KBM-7 (cell line): Measurements from ENCODE around the gene SLC17A8.
A peak's percentile ranks its signal among the peaks of the same experiment; 100 is the strongest.
"Not testable (repeated sequence)": the region's sequence is repeated elsewhere in the genome, so short reads cannot be mapped to it uniquely, and the experiment has no call there.

Source experiments
- DNase-seq: peaks from one replicate; pipeline ENCODE4 v3.0.0-alpha.2; 2015
- in situ Hi-C: fragments of 300-500 bp; cut with MboI; formaldehyde crosslinking; loops from 2 replicates; pipeline ENCODE4 v1.14.3; 2020; ENCODE audit warnings: low sequenced_read_pairs, low pct_unique_long_range_greater_than_20kb, mixed read lengths

The SLC17A8 gene

DNA sequence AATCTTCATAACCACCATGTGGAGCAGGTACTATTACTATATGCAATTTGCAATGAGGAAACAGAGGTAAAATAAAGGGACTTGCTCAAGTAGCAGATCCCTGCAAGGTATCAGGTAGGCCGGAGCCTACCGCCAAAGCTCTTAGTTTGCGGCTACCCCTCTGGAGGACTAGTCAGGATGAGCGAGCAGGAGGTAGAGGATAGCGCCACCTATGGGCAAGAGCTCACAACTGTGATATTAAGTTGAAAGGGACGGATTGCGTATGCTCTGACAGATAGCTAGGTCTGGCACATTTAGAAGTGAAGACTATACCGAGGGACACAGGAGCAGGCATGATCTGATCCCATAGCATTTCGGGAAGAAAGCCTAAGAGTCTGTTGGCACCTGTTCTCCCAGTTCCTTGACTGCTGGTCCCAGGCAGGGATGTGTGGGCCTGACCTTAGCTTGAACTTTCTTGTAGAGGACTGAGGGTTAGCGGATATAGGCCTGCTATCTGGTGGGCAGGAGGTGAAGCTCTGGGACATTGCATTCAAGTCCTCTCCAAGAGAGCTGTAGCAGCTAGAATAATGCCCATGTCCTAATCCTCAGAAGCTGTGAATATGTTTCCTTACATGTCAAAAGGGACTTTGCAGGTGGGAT is 48.0 kb downstream of the SLC17A8 start:
- in situ Hi-C loops = no loop called here
- DNase-seq = peak; percentile 59

GRCh38 chr12:100413001-100413400 is 56.1 kb downstream of the SLC17A8 start:
- in situ Hi-C loops = no loop called here
- DNase-seq = no peak

DNA sequence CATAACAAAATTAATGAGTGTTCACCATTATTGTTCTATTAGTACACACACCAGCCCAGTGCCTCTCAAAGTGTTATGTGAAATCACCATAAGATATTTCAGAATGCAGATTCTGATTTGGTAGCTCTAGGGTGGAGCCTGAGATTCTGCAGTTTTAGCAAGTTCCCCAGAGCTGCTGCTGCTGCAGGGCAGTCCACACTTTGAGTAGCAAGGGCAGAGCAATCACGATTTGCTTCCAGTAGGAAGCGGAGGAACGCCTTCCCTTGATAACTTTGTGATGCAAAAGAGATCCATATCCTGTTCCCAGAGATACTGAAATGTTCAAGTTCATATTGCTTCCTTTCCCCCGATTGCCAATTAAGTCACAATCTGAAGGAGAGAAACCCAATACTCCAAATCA is 57.9 kb downstream of the SLC17A8 start:
- DNase-seq = no peak
- in situ Hi-C loops = no loop called here

DNA sequence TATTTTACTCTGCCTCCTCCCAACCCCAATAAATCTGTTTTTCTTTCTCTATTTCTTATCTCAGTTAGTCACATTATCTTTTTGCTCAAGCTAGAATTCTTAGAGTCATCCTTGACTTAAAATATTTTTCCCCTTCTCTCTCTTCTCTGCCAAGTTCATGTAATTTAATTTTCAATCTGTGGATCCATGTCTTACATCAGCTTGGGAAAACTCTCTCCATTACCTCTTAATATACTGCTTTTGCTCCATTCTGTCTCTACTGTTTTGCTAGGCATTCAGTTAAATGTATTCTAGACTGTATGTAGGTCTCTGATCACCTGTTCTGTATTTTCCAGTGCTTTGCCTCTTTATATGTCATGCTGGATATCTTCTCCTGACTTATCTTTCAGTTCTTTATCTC is 65.8 kb downstream of the SLC17A8 start:
- DNase-seq = no peak
- in situ Hi-C loops = no loop called here

- in situ Hi-C loops = no loop called here
- DNase-seq = no peak
Measured at GRCh38 chr12:100426145-100426544, 69.3 kb downstream of the SLC17A8 start.

DNA sequence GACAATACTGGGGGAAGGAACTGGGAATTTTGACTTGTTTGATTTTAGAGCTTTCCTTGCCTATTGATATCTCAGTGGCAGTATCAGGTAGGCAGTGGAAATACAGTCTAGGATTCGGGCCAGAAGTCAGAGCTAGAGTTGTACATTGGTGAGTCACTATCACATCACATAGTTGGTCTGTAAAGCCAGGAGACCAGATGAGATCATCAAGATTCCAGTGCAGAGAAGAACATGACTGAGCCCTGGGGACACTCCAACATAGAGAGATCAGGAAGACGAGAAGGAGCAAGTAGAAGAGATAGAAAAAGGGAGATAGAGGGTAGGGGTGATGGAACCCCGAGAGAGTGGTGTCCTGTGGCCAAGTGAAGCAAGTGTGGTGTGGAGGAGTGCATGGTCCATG is 70.2 kb downstream of the SLC17A8 start:
- no peak for DNase-seq
- in situ Hi-C loops = no loop called here

DNA sequence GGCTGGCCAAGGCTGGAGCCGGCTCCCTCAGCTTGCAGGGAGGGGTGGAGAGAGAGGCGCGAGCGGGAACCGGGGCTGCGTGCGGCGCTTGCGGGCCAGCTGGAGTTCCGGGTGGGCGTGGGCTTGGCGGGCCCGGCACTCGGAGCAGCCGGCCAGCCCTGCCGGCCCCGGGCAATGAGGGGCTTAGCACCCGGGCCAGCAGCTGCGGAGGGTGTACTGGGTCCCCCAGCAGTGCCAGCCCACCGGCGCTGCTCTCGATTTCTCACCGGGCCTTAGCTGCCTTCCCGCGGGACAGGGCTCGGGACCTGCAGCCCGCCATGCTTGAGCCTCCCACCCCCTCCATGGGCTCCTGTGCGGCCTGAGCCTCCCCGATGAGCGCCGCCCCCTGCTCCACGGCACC is 73.4 kb downstream of the SLC17A8 start:
- DNase-seq, in situ Hi-C loops: not testable (repeated sequence)

DNA sequence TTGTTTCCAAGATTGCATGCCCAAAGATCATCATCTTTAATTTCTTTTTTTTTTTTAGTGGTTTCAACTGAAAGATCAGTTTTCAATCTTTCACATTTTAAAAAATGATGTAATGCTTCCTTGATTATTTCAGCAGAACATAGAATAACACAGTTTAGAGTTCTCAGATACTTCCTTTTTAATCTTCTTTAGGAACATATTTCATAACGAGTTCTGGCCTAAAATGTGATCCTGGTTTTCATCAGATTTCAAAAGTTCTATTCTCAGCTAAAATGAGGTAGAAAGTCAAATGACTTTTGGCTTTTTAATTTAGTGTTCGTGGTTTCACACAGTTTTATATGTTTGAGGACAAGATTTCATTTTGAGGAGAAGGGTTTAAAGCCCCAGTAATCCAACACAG is 76.8 kb downstream of the SLC17A8 start:
- DNase-seq = no peak
- in situ Hi-C loops = no loop called here

DNA sequence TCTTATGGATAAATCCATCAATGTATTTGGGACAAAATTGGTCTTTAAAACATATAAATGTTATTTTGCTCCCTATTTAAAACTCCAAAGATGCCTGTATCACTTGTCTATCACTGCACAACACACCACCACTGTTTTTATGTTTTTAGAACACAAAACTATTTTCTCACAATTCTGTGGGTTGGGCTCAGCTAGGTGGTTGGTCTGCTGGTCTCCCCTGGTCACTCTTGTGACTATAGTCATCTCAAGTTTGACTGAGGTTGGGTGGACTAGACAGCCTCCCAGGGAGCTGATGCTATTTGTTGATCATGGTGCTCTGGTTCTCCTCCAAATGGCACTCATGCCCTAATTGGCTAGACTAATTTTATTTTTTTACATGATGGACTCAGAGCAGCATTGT is 77.3 kb downstream of the SLC17A8 start:
- in situ Hi-C loops = no loop called here

DNA sequence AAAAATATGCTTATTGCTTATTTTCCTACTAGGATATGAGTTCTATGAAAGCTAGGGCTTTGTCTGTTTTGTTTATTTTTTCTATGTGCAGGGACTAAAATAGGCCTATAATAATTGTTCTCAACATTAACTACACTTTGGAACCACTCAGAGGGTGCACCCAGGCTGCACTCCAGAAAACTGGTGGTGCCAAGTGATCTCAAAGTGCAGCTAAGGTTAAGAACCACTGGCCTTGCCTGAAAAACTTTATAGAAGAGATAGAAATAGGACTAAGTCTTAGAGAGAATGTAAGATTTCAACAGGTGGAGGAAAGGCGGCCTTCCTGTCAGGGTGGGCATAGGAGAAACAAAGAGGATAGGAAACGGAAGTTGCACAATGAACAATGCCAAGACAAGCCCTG is 79.1 kb downstream of the SLC17A8 start:
- DNase-seq = no peak
- in situ Hi-C loops = no loop called here

More for the DNA sequence above, 77.3 kb downstream of the SLC17A8 start:
- no peak for DNase-seq

- in situ Hi-C loops = no loop called here
- DNase-seq = no peak
Measured at GRCh38 chr12:100437038-100437841, 80.4 kb downstream of the SLC17A8 start.

DNA sequence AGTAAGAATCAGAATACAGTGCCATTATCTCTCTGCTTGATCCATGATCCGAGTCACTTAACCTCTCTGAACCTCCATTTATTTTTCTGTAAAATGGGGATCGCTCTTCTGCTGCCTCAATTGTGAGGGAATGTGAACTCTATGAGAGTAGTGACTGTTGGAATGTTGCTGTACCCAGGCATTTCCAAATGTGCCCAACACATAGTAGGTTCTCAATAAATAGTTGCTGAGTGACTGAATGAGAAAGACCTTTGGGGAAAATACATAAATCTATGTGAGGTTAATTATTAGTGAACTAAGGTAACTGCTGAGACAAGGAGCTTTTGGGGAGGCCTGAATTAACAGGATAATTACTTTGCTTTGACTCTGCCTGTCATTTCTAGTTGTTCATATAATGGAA is 82.9 kb downstream of the SLC17A8 start:
- in situ Hi-C loops = no loop called here

DNA sequence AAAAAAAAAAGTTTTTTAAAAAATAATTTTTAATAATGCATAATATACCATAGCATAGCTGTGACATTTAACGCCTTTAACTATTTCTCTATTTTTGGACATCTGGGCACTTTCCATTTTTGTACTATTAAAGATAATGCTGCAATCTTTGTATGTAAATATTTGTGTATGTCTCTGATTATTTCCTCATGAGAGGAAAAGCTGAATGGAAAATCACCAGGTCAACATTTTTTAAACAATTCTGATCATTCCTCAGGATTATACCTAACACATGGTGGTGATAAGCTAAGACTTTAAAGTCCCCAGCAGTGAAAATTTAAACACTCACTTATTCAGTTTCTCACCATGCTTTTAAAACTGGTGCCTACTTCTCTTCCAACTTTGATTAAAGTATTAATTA is 85.5 kb downstream of the SLC17A8 start:
- in situ Hi-C loops = no loop called here
- no peak for DNase-seq

More for the DNA sequence above, 82.9 kb downstream of the SLC17A8 start:
- no peak for DNase-seq

- in situ Hi-C loops = no loop called here
Measured at GRCh38 chr12:100443434-100443833, 86.6 kb downstream of the SLC17A8 start.

GRCh38 chr12:100445081-100445481 is 88.2 kb downstream of the SLC17A8 start:
- in situ Hi-C loops = no loop called here
- no peak for DNase-seq

More at GRCh38 chr12:100443434-100443833, 86.6 kb downstream of the SLC17A8 start:
- DNase-seq = no peak

GRCh38 chr12:100447381-100447780 is 90.5 kb downstream of the SLC17A8 start:
- in situ Hi-C loops = no loop called here
- DNase-seq = no peak

DNA sequence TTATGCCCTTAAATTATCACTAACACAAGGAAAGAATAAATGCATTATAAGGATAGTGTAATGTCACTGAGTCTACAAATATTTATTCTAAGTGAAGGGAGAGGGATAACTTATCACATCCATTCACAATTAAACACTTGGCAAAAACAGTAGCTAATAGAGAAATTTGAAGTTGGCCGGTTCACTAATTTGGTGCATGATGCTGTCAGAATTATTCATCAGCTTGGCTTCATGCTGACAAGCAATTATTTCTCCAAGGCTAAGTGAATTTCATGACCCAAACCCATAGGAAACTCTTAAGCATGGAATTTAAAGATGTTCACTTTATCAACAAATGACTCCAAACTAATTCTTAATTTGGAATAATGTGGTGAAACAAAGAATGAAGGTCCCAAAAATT is 91.8 kb downstream of the SLC17A8 start:
- in situ Hi-C loops = no loop called here
- DNase-seq = no peak

DNA sequence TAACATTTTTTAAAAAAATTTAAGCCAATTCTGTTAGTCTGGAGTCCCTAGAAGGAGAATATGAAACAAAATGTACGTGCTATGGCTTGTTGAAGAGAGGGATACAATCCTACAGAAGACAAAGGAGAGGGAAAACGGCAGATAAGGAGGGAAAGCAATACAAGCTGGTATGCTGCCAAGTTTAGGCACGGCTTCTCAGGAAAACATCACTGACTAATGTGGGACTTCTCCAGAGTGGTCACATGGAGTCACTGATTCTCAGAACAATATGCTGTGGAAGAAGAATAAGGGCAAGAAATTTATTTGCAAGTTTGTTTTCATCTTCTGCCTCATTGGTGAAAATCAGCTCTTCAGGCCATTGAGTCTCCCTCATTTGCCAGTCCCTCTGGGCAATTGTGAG is 93.9 kb downstream of the SLC17A8 start:
- in situ Hi-C loops = no loop called here
- DNase-seq = no peak

GRCh38 chr12:100453951-100454350 is 97.1 kb downstream of the SLC17A8 start:
- no peak for DNase-seq
- in situ Hi-C loops = no loop called here

GRCh38 chr12:100455896-100456295 is 99.0 kb downstream of the SLC17A8 start:
- no peak for DNase-seq
- in situ Hi-C loops = no loop called here

GRCh38 chr12:100458191-100458590 is 101.3 kb downstream of the SLC17A8 start:
- in situ Hi-C loops = no loop called here

More at GRCh38 chr12:100458191-100458590, 101.3 kb downstream of the SLC17A8 start:
- DNase-seq = no peak
